Neural cell (in vitro differentiated cells): ENCODE data around the gene VAV2.

Experiments
- CTCF ChIP-seq: fragments of 450-650 bp; IDR thresholded peaks from 2 replicates; pipeline ENCODE4 v1.5.1; 2014; ENCODE audit warnings: antibody characterized with exemption, mild to moderate bottlenecking, moderate library complexity; ENCODE audit not compliant: poor library complexity, severe bottlenecking
- EZH2 ChIP-seq: fragments of 200-600, 300-800 bp; shearing (Covaris generic), sonication (generic); IDR thresholded peaks from 2 replicates; pipeline ENCODE4 v1.6.1; 2014; ENCODE audit warnings: antibody characterized with exemption, low read length, borderline replicate concordance, mild to moderate bottlenecking; ENCODE audit not compliant: insufficient read depth, poor library complexity, severe bottlenecking
- POLR2AphosphoS5 ChIP-seq: IDR thresholded peaks from 2 replicates; pipeline ENCODE4 v1.6.1; 2012
- RAD21 ChIP-seq: fragments of 450-650 bp; conservative IDR thresholded peaks from 2 replicates; pipeline ENCODE4 v1.6.1; 2014; ENCODE audit warnings: antibody characterized with exemption, mild to moderate bottlenecking, moderate library complexity
- REST ChIP-seq: IDR thresholded peaks from 2 replicates; pipeline ENCODE4 v1.6.1; 2012; ENCODE audit warnings: borderline replicate concordance
- TAF1 ChIP-seq: IDR thresholded peaks from 2 replicates; pipeline ENCODE4 v1.6.1; 2012; ENCODE audit warnings: low read depth

- TF ChIP-seq POLR2AphosphoS5 (no peak), RAD21 (no peak), CTCF (no peak), TAF1 (no peak), REST (no peak), EZH2 (no peak)
Observed at GRCh38 chr9:133879615-133880014, 112.5 kb downstream of the VAV2 start.
